ENCODE measurements around the gene PLAC9.

DNA sequence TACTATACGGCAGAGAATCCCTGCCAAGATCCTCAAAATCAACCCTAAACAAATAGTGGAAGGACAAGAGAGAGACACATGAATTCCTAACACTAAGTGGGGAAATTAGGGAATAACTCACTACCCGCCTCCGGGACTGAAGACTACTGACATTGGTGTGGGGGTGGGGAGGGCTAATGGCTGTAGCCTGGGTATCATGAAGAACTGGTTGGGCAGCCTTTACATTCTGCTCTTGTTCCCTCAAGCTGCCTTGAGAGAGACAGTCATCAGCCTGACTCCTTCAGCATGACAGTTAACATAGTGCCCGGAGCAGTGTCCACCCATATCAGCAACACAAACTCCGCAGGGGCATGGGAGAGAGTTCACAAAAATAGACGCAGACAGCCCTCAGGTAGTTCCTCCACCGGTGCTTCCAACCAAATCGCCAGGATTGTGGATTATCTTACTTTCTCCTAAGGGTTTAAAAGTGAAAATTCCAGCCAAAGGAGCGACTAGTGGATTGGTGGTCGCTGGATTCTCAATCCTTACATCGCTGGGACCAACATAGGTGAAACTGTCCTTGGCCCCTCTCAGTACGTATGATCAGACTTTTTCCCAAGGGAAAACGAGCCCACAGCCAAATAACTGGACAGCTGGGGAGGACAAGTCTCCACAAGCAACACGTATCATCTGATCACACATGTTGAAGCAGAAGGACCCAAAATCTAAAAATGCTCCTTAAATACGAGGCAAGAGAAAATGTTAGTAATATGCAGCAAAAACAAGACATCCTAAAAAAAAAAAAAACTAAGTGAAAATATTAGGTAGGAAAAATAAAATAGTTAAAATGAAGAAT lies 31.5 kb upstream of the PLAC9 start:
- TF ChIP-seq POLR2AphosphoS5 (IDR thresholded peaks at IDR 0.05; ENCODE audit: low read depth) (no peak), GABPA (IDR thresholded peaks at IDR 0.05; ENCODE audit: low read depth) (no peak)
- TF ChIP-seq, protein P1, sequence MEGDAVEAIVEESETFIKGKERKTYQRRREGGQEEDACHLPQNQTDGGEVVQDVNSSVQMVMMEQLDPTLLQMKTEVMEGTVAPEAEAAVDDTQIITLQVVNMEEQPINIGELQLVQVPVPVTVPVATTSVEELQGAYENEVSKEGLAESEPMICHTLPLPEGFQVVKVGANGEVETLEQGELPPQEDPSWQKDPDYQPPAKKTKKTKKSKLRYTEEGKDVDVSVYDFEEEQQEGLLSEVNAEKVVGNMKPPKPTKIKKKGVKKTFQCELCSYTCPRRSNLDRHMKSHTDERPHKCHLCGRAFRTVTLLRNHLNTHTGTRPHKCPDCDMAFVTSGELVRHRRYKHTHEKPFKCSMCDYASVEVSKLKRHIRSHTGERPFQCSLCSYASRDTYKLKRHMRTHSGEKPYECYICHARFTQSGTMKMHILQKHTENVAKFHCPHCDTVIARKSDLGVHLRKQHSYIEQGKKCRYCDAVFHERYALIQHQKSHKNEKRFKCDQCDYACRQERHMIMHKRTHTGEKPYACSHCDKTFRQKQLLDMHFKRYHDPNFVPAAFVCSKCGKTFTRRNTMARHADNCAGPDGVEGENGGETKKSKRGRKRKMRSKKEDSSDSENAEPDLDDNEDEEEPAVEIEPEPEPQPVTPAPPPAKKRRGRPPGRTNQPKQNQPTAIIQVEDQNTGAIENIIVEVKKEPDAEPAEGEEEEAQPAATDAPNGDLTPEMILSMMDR (IDR thresholded peaks at IDR 0.05; ENCODE audit: insufficient read depth, low read length), result no peak
- TF ChIP-seq, protein P2, sequence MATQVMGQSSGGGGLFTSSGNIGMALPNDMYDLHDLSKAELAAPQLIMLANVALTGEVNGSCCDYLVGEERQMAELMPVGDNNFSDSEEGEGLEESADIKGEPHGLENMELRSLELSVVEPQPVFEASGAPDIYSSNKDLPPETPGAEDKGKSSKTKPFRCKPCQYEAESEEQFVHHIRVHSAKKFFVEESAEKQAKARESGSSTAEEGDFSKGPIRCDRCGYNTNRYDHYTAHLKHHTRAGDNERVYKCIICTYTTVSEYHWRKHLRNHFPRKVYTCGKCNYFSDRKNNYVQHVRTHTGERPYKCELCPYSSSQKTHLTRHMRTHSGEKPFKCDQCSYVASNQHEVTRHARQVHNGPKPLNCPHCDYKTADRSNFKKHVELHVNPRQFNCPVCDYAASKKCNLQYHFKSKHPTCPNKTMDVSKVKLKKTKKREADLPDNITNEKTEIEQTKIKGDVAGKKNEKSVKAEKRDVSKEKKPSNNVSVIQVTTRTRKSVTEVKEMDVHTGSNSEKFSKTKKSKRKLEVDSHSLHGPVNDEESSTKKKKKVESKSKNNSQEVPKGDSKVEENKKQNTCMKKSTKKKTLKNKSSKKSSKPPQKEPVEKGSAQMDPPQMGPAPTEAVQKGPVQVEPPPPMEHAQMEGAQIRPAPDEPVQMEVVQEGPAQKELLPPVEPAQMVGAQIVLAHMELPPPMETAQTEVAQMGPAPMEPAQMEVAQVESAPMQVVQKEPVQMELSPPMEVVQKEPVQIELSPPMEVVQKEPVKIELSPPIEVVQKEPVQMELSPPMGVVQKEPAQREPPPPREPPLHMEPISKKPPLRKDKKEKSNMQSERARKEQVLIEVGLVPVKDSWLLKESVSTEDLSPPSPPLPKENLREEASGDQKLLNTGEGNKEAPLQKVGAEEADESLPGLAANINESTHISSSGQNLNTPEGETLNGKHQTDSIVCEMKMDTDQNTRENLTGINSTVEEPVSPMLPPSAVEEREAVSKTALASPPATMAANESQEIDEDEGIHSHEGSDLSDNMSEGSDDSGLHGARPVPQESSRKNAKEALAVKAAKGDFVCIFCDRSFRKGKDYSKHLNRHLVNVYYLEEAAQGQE (IDR thresholded peaks at IDR 0.05; ENCODE audit: insufficient replicate concordance, low read depth), result no peak
